ENCODE measurements around the gene HOMER1.

Gene HOMER1

DNA sequence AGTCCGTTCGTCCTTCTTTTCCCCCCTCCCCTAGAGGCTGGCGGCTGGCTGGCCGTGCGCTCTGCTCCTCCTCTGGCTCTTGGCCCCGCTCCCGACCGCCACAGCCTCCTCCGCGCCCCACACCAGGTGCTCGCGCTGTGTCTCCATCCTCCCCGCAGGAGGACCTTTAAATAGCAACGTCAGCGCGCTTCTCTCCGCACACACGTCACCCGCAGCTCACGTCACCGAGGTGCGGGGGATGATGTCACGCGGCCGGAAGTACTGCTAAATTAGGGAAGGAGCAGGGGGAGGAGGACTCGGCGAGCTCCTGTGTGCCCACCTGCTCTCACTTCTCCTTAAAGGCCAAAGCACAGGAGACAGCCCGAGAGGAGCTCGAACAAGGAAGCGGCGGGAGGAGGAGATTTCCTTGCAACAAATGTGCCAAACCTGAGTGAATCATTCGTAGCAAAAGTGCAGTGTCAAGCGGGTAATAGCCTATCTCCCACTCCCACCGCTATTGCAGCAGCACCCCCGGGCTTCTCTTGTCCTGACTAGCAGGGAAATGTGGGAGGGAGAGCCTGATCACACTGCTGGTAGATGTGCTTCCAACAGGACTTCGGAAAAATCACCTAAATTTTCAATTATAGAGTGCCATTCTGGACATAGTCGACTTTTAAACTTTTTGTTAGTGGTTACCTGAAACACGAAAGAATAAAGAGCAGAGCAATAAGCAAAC lies 614 bp upstream of the HOMER1 start:
- in situ Hi-C loops (cut with HindIII; ENCODE audit: low pct_ligation_motif_present, low sequenced_read_pairs), result no loop called here
- Histone ChIP-seq H3K27ac (peak overlapping the region; percentile 92), H3K36me3 (replicated peaks) (no peaks in the 10 kb centered on the region), H3K27me3 (replicated peaks) (no peaks in the 10 kb centered on the region), H3K4me3 (ENCODE audit: low read depth, low read length) (peak overlapping the region; percentile 82)
- peak; percentile 86 for DNase-seq
- no peak for TF ChIP-seq CTCF (IDR thresholded peaks at IDR 0.05; ENCODE audit: low read depth, low read length, missing control alignments)

DNA sequence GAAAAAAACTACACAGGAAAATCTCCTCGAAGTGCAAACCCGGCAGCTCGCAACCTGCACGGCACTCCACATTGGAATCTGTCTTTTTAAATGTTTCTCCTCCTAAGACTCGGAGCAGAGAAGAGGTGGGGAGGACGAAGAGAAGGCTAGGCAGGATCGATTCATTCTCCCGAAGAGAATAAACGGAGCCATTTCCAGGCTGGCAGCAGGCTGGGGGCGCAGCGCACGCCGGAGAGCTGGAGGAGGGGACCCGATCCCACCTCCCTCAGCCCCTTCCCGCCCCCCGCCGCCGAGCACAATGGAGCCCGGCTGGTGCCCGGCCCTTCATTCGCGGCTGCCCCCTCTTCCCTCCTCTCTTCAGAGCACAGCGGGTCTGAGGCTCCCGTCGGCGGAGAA lies 628 bp downstream of the HOMER1 start:
- no peak for TF ChIP-seq CTCF (IDR thresholded peaks at IDR 0.05; ENCODE audit: low read depth, low read length, missing control alignments)
- in situ Hi-C loops (cut with HindIII; ENCODE audit: low pct_ligation_motif_present, low sequenced_read_pairs), result no loop called here
- DNase-seq, result peak; percentile 47
- Histone ChIP-seq H3K4me3 (ENCODE audit: low read depth, low read length) (peak overlapping the region; percentile 82), H3K27me3 (replicated peaks) (no peaks in the 10 kb centered on the region), H3K36me3 (replicated peaks) (no peaks in the 10 kb centered on the region), H3K27ac (peak overlapping the region; percentile 92)

DNA sequence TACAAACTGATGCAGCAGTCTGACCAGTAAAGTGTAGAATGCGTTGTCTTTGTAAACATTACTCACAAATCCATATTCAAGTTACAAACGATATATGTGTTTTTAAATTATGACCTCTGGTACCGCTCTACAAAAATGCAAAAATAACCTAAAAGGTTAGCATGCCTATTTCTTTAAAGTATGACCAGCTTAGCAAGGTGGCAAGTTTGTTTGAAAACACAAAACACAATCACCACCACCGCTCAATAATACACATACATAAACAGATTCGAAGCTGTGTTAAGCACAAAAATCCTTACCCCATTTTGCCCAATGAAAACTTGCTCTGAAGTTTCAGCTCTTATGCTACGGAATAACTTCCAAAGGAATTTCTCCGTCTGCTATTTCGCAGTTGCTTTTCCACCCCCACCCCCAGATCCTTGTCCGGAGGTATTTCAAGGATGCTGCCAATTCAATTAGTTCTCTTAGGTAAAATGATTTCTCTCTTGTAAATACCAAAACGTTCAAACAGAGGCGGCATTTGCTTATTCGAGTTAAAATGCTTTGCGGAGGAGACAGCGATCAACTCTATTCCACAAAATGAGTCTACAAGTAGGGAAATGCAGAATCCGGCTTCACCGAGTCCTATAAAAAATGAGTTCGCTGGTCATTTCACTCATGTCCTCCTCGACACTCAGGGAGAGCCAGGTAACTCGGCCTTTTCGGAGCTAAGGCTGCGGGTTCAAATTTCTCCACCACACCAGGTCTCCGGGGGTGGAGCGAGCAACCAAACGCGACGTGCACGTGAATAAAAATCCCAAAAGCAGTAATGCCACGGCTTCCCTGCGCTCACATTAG lies 1.2 kb downstream of the HOMER1 start:
- Histone ChIP-seq H3K36me3 (replicated peaks) (no peaks in the 10 kb centered on the region), H3K4me3 (ENCODE audit: low read depth, low read length) (peak overlapping the region; percentile 82), H3K27ac (peak overlapping the region; percentile 92), H3K27me3 (replicated peaks) (no peaks in the 10 kb centered on the region)
- no peak for TF ChIP-seq CTCF (IDR thresholded peaks at IDR 0.05; ENCODE audit: low read depth, low read length, missing control alignments)
- in situ Hi-C loops (cut with HindIII; ENCODE audit: low pct_ligation_motif_present, low sequenced_read_pairs), result no loop called here
- peak; percentile 11 for DNase-seq

GRCh38 chr5:79512049-79512448 lies 1.9 kb downstream of the HOMER1 start:
- no peaks in the 10 kb centered on the region for H3K36me3 ChIP-seq (replicated peaks)
- H3K27me3 ChIP-seq (replicated peaks), result no peaks in the 10 kb centered on the region
- H3K4me3 ChIP-seq (ENCODE audit: low read depth, low read length), result peak overlapping the region; percentile 82
- TF ChIP-seq CTCF (IDR thresholded peaks at IDR 0.05; ENCODE audit: low read depth, low read length, missing control alignments), result no peak
- DNase-seq, result no peak
- H3K27ac ChIP-seq, result no peak overlapping the region
- in situ Hi-C loops (cut with HindIII; ENCODE audit: low pct_ligation_motif_present, low sequenced_read_pairs), result no loop called here

GRCh38 chr5:79510638-79511037 lies 3.3 kb downstream of the HOMER1 start:
- Histone ChIP-seq H3K4me3 (ENCODE audit: low read depth, low read length) (no peak overlapping the region), H3K36me3 (replicated peaks) (no peaks in the 10 kb centered on the region), H3K27ac (no peak overlapping the region), H3K27me3 (replicated peaks) (no peaks in the 10 kb centered on the region)
- no peak for DNase-seq
- TF ChIP-seq CTCF (IDR thresholded peaks at IDR 0.05; ENCODE audit: low read depth, low read length, missing control alignments), result no peak
- in situ Hi-C loops (cut with HindIII; ENCODE audit: low pct_ligation_motif_present, low sequenced_read_pairs), result no loop called here

Data from brain microvascular endothelial cell (primary cell).